K562 (cell line): ENCODE data around the gene THOC1. TPM values are rescaled to one million over a fixed set of nuclear protein-coding genes. Genes with fewer than 3 reads are reported as not detected.
A peak's percentile ranks its signal among the peaks of the same experiment; 100 is the strongest.

Experiments used
- CBX5 ChIP-seq: IDR thresholded peaks from 2 replicates; pipeline ENCODE4 v1.6.1; 2014; ENCODE audit warnings: low read depth, borderline replicate concordance
- CCAR2 ChIP-seq: fragments of 200-400 bp; formaldehyde crosslinking; IDR thresholded peaks from 2 replicates; pipeline ENCODE4 v1.6.1; 2017; ENCODE audit warnings: mild to moderate bottlenecking, low read depth, low read length
- FOSL1 ChIP-seq: fragments of 200-800 bp; sonication (Bioruptor generic); conservative IDR thresholded peaks from 2 replicates; pipeline ENCODE4 v1.6.1; 2016; ENCODE audit warnings: missing genetic modification characterization, missing compliant biosample characterization
- FOXM1 ChIP-seq, 2 experiments: fragments of 450-650 bp in 1 of 2; sonication (generic) in 1 of 2; formaldehyde crosslinking in 1 of 2; IDR thresholded peaks; 2 replicates each; pipeline versions ENCODE4 v1.6.1 to v1.9.0; 2017 to 2022; ENCODE audit warnings: low read depth in 2 of 2, mild to moderate bottlenecking in 2 of 2, missing genetic modification reagents in 1 of 2, moderate library complexity in 1 of 2
- FUS ChIP-seq: fragments of 200-400 bp; formaldehyde crosslinking; optimal IDR thresholded peaks from 2 replicates; pipeline ENCODE3; 2017; ENCODE audit warnings: low read depth, low read length
- GABPA ChIP-seq: fragments of 200-800 bp; sonication (Bioruptor generic); conservative IDR thresholded peaks from 2 replicates; pipeline ENCODE4 v1.6.1; 2016; ENCODE audit warnings: low read depth, missing genetic modification characterization, missing compliant biosample characterization
- NCOA1 ChIP-seq: fragments of 450-650 bp; IDR thresholded peaks from 2 replicates; pipeline ENCODE4 v1.6.1; 2016; ENCODE audit warnings: low read depth
- NR1H2 ChIP-seq: sonication (generic); formaldehyde crosslinking; IDR thresholded peaks from 2 replicates; pipeline ENCODE4 v1.4.0; 2020; ENCODE audit warnings: mild to moderate bottlenecking, missing genetic modification reagents
- NR3C1 ChIP-seq: sonication (generic); formaldehyde crosslinking; IDR thresholded peaks from 2 replicates; pipeline ENCODE4 v1.8.1; 2022; ENCODE audit warnings: missing genetic modification reagents
- RBM22 ChIP-seq: fragments of 200-400 bp; formaldehyde crosslinking; IDR thresholded peaks from 2 replicates; pipeline ENCODE4 v1.6.1; 2018; ENCODE audit warnings: low read length, low read depth; ENCODE audit not compliant: poor library complexity, severe bottlenecking
- TAF1 ChIP-seq: IDR thresholded peaks from 2 replicates; pipeline ENCODE4 v1.6.1; 2011; ENCODE audit warnings: mild to moderate bottlenecking, low read length, moderate library complexity; ENCODE audit not compliant: insufficient read depth, control insufficient read depth, severe bottlenecking; ENCODE audit errors: extremely low read depth
- TAL1 ChIP-seq: fragments of 450-650 bp; IDR thresholded peaks from 2 replicates; pipeline ENCODE4 v1.6.1; 2016; ENCODE audit warnings: mild to moderate bottlenecking
- ZNF165 ChIP-seq: fragments of 250-450 bp; sonication (Bioruptor Pico); IDR thresholded peaks from 2 replicates; pipeline ENCODE4 v1.4.0; 2020; ENCODE audit warnings: borderline replicate concordance
- ZNF316 ChIP-seq: fragments of 450-650 bp; IDR thresholded peaks from 2 replicates; pipeline ENCODE4 v1.6.1; 2016
- ZNF76 ChIP-seq: fragments of 250-450 bp; sonication (Bioruptor Pico); IDR thresholded peaks from 2 replicates; pipeline ENCODE4 v1.4.0; 2020; ENCODE audit warnings: mild to moderate bottlenecking, moderate library complexity, borderline replicate concordance
- polyA plus RNA-seq, 8 experiments: library from polyadenylated mRNA; depleted of rRNA in 4 of 8; stranded (reverse) in 5 of 8; unstranded in 3 of 8; fragments of >200 nt; fragmentation: Nextera tagmentation in 2 of 8; fragmentation: Illumina TruSeq in 1 of 8; extraction: Ambion mirVana in 2 of 8; extraction: Trizol in 1 of 8; gene quantifications; 2 replicates each; pipeline versions ENCODE4 v1.2.1 to v1.2.3, GENCODE V29; 2011 to 2014; ENCODE audit warnings: inconsistent platforms in 1 of 8, missing spikeins in 1 of 8
- total RNA-seq, 7 experiments: library from RNA; depleted of rRNA in 6 of 7; stranded (reverse); fragments of >200 nt in 6 of 7; fragmentation: Illumina TruSeq in 2 of 7; extraction: Trizol in 2 of 7; gene quantifications; 2 replicates each; pipeline versions ENCODE4 v1.2.1 to v1.2.3, GENCODE V29; 2011 to 2021; ENCODE audit warnings: low replicate concordance in 1 of 7
- TF ChIP-seq, protein P1 (sequence below): fragments of 450-650 bp; IDR thresholded peaks from 2 replicates; pipeline ENCODE4 v1.6.1; 2016; ENCODE audit warnings: low read depth, mild to moderate bottlenecking, moderate library complexity
- TF ChIP-seq, protein P2 (sequence below): fragments of 250-450 bp; sonication (Bioruptor Pico); IDR thresholded peaks from 2 replicates; pipeline ENCODE4 v1.4.0; 2020; ENCODE audit warnings: mild to moderate bottlenecking
- TF ChIP-seq, protein P3 (sequence below): fragments of 450-650 bp; formaldehyde crosslinking; IDR thresholded peaks from 2 replicates; pipeline ENCODE4 v1.4.0; 2020; ENCODE audit warnings: mild to moderate bottlenecking, moderate library complexity
- TF ChIP-seq, protein P4 (sequence below), 2 experiments: IDR thresholded peaks; 2 replicates each; pipeline ENCODE4 v1.6.1; 2011; ENCODE audit warnings: borderline replicate concordance in 1 of 2, control low read depth in 1 of 2, low read depth in 1 of 2, low read length in 1 of 2, mild to moderate bottlenecking in 1 of 2, mixed read lengths in 1 of 2, moderate library complexity in 1 of 2; ENCODE audit not compliant: insufficient read depth in 1 of 2, insufficient read length in 1 of 2, poor library complexity in 1 of 2, severe bottlenecking in 1 of 2; ENCODE audit errors: extremely low read depth in 1 of 2
- TF ChIP-seq, protein P5 (sequence below): fragments of 450-650 bp; IDR thresholded peaks from 2 replicates; pipeline ENCODE4 v1.6.1; 2017; ENCODE audit warnings: antibody characterized with exemption

Gene THOC1
- total and polyA plus RNA-seq, 9 of the 15 experiments (the other 6 are each of a cell fraction or from before 2014, with no cell fraction given) = 71.1 to 143 (median 107) TPM

DNA sequence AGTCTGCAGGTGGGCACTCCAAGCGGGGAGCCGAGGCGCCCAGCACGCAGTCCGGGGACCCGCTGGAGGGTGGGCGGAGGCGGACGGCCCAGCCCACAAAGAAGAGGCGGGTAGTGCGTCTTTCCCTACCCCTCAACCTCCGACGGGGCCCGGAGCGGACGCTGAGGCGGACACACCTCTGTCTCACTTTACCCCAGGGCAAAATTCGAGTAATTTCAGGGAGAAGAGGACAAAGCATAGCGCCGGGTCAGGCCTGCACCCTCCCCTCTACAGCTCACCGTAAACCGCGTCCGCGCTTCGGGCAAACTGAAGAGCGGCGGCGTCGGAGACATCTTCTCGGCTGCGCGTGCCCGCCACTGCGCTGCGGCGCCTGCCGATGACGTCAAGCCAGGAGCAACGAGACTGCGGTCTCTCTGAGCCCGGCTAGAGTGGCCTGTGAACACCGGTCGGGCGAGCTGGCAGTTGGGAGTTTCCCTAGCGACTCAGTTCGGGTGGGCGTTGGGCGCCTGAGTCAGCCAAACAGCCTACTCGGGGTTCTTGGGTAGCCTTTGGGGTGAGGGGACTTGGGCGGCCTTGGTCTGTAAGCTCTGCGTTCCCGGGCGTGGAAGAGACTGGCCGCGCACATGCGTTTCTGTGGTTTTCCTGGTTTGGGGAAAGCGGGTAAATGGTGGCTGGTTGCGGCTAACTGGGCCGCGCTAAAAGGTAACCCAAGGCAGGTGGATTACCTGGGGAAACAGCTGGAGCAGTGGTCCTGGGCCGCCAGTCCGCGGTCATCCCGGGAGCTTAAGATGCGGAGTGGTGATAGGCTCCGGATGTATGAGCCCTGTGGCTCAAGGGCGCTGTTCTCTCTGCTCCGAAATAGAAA, at the start of gene THOC1 (continued):
- TF ChIP-seq FOXM1 (IDR thresholded peaks at IDR 0.05; ENCODE audit: low read depth) = 0 out of 2 replicates have a peak, but pooled peaks have one; percentile 9
- TF ChIP-seq FOXM1 (CRISPR knock-in tag; IDR thresholded peaks at IDR 0.05; ENCODE audit: low read depth) = peak; percentile 94
- TF ChIP-seq, protein P1, sequence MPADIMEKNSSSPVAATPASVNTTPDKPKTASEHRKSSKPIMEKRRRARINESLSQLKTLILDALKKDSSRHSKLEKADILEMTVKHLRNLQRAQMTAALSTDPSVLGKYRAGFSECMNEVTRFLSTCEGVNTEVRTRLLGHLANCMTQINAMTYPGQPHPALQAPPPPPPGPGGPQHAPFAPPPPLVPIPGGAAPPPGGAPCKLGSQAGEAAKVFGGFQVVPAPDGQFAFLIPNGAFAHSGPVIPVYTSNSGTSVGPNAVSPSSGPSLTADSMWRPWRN = no peak
- no peak for TF ChIP-seq RBM22
- TF ChIP-seq, protein P2, sequence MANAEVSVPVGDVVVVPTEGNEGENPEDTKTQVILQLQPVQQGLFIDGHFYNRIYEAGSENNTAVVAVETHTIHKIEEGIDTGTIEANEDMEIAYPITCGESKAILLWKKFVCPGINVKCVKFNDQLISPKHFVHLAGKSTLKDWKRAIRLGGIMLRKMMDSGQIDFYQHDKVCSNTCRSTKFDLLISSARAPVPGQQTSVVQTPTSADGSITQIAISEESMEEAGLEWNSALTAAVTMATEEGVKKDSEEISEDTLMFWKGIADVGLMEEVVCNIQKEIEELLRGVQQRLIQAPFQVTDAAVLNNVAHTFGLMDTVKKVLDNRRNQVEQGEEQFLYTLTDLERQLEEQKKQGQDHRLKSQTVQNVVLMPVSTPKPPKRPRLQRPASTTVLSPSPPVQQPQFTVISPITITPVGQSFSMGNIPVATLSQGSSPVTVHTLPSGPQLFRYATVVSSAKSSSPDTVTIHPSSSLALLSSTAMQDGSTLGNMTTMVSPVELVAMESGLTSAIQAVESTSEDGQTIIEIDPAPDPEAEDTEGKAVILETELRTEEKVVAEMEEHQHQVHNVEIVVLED = peak; percentile 83
- TF ChIP-seq NR1H2 (CRISPR knock-in tag) = peak; percentile 89; the same call in 1 of the 2 replicates
- TF ChIP-seq NCOA1 = no peak
- TF ChIP-seq, protein P3, sequence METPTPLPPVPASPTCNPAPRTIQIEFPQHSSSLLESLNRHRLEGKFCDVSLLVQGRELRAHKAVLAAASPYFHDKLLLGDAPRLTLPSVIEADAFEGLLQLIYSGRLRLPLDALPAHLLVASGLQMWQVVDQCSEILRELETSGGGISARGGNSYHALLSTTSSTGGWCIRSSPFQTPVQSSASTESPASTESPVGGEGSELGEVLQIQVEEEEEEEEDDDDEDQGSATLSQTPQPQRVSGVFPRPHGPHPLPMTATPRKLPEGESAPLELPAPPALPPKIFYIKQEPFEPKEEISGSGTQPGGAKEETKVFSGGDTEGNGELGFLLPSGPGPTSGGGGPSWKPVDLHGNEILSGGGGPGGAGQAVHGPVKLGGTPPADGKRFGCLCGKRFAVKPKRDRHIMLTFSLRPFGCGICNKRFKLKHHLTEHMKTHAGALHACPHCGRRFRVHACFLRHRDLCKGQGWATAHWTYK = peak; percentile 24; the same call in 1 of the 2 replicates
- TF ChIP-seq CBX5 = peak; percentile 20; the same call in 1 of the 2 replicates
- no peak for TF ChIP-seq TAL1
- TF ChIP-seq CCAR2 = no peak
- TF ChIP-seq FOSL1 (tag) = peak; percentile 75; the same call in 1 of the 2 replicates
- peak; percentile 62 for TF ChIP-seq GABPA (tag)
- peak; percentile 66 for TF ChIP-seq ZNF316
- TF ChIP-seq TAF1 = peak; percentile 97
- TF ChIP-seq, protein P4, sequence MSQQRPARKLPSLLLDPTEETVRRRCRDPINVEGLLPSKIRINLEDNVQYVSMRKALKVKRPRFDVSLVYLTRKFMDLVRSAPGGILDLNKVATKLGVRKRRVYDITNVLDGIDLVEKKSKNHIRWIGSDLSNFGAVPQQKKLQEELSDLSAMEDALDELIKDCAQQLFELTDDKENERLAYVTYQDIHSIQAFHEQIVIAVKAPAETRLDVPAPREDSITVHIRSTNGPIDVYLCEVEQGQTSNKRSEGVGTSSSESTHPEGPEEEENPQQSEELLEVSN (IDR thresholded peaks at IDR 0.05; ENCODE audit: borderline replicate concordance in 1 of 2, extremely low read depth in 1 of 2, insufficient read depth in 1 of 2, insufficient read length in 1 of 2, low read depth in 1 of 2, low read length in 1 of 2, poor library complexity in 1 of 2, severe bottlenecking in 1 of 2) = peak; percentile 82 to 83
- no peak for TF ChIP-seq ZNF76 (CRISPR knock-in tag)
- TF ChIP-seq NR3C1 (CRISPR knock-in tag) = peak; percentile 83
- TF ChIP-seq FUS = no peak
- TF ChIP-seq, protein P5, sequence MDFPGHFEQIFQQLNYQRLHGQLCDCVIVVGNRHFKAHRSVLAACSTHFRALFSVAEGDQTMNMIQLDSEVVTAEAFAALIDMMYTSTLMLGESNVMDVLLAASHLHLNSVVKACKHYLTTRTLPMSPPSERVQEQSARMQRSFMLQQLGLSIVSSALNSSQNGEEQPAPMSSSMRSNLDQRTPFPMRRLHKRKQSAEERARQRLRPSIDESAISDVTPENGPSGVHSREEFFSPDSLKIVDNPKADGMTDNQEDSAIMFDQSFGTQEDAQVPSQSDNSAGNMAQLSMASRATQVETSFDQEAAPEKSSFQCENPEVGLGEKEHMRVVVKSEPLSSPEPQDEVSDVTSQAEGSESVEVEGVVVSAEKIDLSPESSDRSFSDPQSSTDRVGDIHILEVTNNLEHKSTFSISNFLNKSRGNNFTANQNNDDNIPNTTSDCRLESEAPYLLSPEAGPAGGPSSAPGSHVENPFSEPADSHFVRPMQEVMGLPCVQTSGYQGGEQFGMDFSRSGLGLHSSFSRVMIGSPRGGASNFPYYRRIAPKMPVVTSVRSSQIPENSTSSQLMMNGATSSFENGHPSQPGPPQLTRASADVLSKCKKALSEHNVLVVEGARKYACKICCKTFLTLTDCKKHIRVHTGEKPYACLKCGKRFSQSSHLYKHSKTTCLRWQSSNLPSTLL = no peak
- no peak for TF ChIP-seq ZNF165 (CRISPR knock-in tag)
